Activated T-helper 2 cell treated with anti-CD3 and anti-CD28 coated beads, Interferon-gamma antibody, Interleukin-2, Interleukin-4, amounts not matched to agents 10 μg/mL and 5 μg/mL and 100 μg/mL, durations not matched to agents 14 hours and 24 hours and 36 hours (primary cell): Measurements from ENCODE around the gene CENPS. TPM values are rescaled to one million over a fixed set of nuclear protein-coding genes. Genes with fewer than 3 reads are reported as not detected.
"Not testable (repeated sequence)": the region's sequence is repeated elsewhere in the genome, so short reads cannot be mapped to it uniquely, and the experiment has no call there.

Experiments
- DNase-seq: peaks from one replicate; pipeline ENCODE4 v3.0.0; 2021; ENCODE audit warnings: low spot score
- H3K27ac Mint-ChIP-seq: one replicate; pipeline ENCODE4 v1.8.0; 2021; ENCODE audit warnings: mixed read lengths
- H3K27me3 Mint-ChIP-seq: one replicate; pipeline ENCODE4 v1.8.0; 2021; ENCODE audit warnings: low read depth, mixed read lengths
- H3K36me3 Mint-ChIP-seq: one replicate; pipeline ENCODE4 v1.8.0; 2021; ENCODE audit warnings: low read depth, mixed read lengths
- H3K4me1 Mint-ChIP-seq: one replicate; pipeline ENCODE4 v1.8.0; 2021; ENCODE audit warnings: low read depth, mixed read lengths
- H3K4me3 Mint-ChIP-seq: one replicate; pipeline ENCODE4 v1.8.0; 2021; ENCODE audit warnings: low read depth, mild to moderate bottlenecking, moderate library complexity, mixed read lengths
- H3K9me3 Mint-ChIP-seq: one replicate; pipeline ENCODE4 v1.8.0; 2021; ENCODE audit warnings: mixed read lengths
- intact Hi-C: fragments of 100-400 bp; cut with micrococcal nuclease; formaldehyde crosslinking; loops from one replicate; pipeline ENCODE4 v1.15.1; 2023
- total RNA-seq: library from RNA; stranded (reverse); gene quantifications from 2 replicates; pipeline ENCODE4 v1.2.3, GENCODE V29; 2022

Gene CENPS
- total RNA-seq, 1 donor from 2014 or later: 16.8 TPM

DNA sequence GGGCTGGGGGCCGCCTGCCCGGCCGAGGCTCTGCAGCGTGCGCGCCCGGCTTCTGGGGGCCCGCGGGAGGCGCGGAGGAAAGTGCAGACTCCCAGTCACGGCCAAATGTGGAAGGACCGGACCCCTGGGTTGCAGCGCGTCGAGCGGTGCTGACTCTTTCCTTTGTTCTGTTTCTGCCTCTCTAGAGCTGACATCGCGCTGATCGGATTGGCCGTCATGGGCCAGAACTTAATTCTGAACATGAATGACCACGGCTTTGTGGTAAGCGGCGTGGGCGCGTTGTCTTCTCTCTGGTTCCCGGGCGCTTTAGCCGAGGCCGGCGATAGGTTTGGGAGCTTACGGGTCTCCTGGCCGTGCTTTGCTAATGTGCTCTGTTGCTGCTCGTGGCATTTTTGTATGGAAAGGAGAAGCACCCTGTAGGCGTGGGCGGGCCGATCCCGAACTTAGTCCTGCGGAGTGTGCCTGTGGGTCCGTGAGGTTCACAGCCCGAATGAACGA lies 30.7 kb upstream of the CENPS start:
- intact Hi-C loops: loop anchor here (2.0 kb wide), 1 partner anchor 75 kb away; the partner anchor contains the start of gene PEX14
- DNase-seq: no peak
- H3K36me3 Mint-ChIP-seq: peaks cover 42% of the 10 kb centered on the region
- H3K4me1 Mint-ChIP-seq: peaks cover 28% of the 10 kb centered on the region
- peak overlapping the region; percentile 80 for H3K27ac Mint-ChIP-seq
- H3K4me3 Mint-ChIP-seq: peak overlapping the region; percentile 92
- no peaks in the 10 kb centered on the region for H3K27me3 Mint-ChIP-seq
- no peaks in the 10 kb centered on the region for H3K9me3 Mint-ChIP-seq

DNA sequence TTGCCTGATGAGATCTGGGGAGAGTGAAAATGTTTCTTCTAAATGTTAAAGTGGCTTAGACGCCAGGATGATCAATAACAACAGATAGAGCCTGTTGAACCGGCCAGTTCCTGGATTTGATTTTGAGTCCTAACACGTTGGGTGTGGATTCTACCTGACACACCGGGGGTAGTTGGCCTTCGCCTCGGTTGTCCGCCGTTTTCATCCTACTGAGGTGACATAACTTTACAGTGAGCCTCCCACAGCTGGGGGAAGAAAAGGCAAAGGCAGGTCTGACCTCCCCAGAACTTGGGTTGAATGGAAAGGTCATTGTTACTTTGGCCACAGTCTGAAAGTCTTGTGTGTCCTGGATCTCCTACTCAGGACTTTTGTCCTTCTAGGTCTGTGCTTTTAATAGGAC lies 30.2 kb upstream of the CENPS start:
- H3K4me1 Mint-ChIP-seq: peaks cover 28% of the 10 kb centered on the region
- peak overlapping the region; percentile 80 for H3K27ac Mint-ChIP-seq
- peaks cover 46% of the 10 kb centered on the region for H3K36me3 Mint-ChIP-seq
- intact Hi-C loops: no loop called here
- H3K9me3 Mint-ChIP-seq: no peaks in the 10 kb centered on the region
- H3K4me3 Mint-ChIP-seq: peak overlapping the region; percentile 92
- H3K27me3 Mint-ChIP-seq: no peaks in the 10 kb centered on the region
- DNase-seq: no peak

- Mint-ChIP-seq H3K4me3 (no peak overlapping the region), H3K27me3 (no peaks in the 10 kb centered on the region), H3K27ac (no peak overlapping the region), H3K36me3 (peaks cover 46% of the 10 kb centered on the region), H3K9me3 (no peaks in the 10 kb centered on the region), H3K4me1 (peaks cover 28% of the 10 kb centered on the region)
- intact Hi-C loops: no loop called here
- no peak for DNase-seq
These were observed 29.0 kb upstream of the CENPS start for GRCh38 chr1:10401281-10401680.

- intact Hi-C loops: no loop called here
- H3K36me3 Mint-ChIP-seq: peaks cover 60% of the 10 kb centered on the region
- H3K27me3 Mint-ChIP-seq: no peaks in the 10 kb centered on the region
- H3K9me3 Mint-ChIP-seq: no peaks in the 10 kb centered on the region
- DNase-seq: no peak
- H3K4me3 Mint-ChIP-seq: no peak overlapping the region
- no peak overlapping the region for H3K27ac Mint-ChIP-seq
- H3K4me1 Mint-ChIP-seq: peaks cover 25% of the 10 kb centered on the region
These were observed 27.4 kb upstream of the CENPS start for GRCh38 chr1:10402729-10403274.

GRCh38 chr1:10407201-10407600 lies 23.0 kb upstream of the CENPS start:
- intact Hi-C loops: no loop called here
- no peaks in the 10 kb centered on the region for H3K27me3 Mint-ChIP-seq
- H3K4me1 Mint-ChIP-seq: peaks cover 4% of the 10 kb centered on the region
- no peaks in the 10 kb centered on the region for H3K9me3 Mint-ChIP-seq
- H3K4me3 Mint-ChIP-seq: no peak overlapping the region
- H3K36me3 Mint-ChIP-seq: peaks cover 72% of the 10 kb centered on the region
- no peak for DNase-seq
- no peak overlapping the region for H3K27ac Mint-ChIP-seq

DNA sequence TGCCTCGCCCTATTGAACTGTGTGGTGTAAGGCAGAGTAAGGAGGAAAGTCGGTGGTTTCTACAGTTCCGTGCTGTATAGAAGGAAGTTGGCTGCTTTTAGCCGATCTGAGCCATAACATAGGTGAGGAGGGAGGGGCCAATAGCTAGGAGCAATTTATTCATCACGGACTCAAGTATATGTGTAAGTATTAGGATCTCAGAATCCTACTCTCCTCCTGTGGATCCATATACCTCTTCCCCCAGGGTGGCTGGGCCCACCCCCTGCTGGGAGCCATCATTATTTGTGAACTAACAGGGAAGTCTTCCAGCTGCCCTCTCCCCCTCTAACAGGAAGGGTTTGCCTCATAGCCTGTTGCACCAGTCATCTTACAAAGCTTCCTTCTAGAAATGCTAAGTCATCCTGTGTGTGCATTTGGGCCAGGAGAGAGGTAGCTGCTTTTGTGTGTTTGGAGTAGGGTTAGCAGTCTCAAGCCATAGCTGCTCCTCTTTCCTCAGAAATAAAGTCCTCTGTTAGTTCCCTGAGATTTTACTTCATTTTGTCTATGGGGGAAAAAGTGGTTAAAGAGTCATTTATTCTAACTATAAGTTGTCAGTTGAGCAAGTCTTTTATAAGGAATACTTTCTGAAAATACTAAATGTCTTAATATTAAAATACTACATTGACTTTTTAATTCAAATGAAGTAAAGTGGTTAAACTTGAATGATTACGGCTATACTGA lies 14.9 kb upstream of the CENPS start:
- H3K27me3 Mint-ChIP-seq: no peaks in the 10 kb centered on the region
- no peak overlapping the region for H3K4me3 Mint-ChIP-seq
- H3K27ac Mint-ChIP-seq: peak overlapping the region; percentile 77
- peaks cover 84% of the 10 kb centered on the region for H3K36me3 Mint-ChIP-seq
- H3K9me3 Mint-ChIP-seq: no peaks in the 10 kb centered on the region
- H3K4me1 Mint-ChIP-seq: peaks cover 10% of the 10 kb centered on the region
- intact Hi-C loops: no loop called here
- DNase-seq: no peak

- H3K4me1 Mint-ChIP-seq, H3K9me3 Mint-ChIP-seq, H3K27me3 Mint-ChIP-seq, H3K4me3 Mint-ChIP-seq, intact Hi-C loops, H3K27ac Mint-ChIP-seq, DNase-seq: not testable (repeated sequence)
- peaks cover 87% of the 10 kb centered on the region for H3K36me3 Mint-ChIP-seq
These were observed 14.3 kb upstream of the CENPS start for GRCh38 chr1:10415967-10416366.

DNA sequence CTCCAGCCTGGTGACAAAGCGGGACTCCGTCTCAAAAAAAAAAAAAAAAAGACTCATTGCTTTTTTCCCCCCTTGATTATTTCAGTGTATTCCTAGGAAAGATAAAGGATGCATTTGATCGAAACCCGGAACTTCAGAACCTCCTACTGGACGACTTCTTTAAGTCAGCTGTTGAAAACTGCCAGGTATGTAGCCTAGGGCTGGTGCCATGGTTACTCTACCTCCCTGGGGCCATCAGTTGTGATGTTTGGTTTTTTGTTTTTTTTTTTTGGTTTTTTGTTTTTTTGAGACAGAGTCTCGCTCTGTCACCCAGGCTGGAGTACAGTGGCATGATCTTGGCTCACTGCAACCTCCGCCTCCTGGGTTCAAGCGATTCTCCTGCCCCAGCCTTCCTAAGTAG lies 11.5 kb upstream of the CENPS start:
- H3K27ac Mint-ChIP-seq, H3K4me3 Mint-ChIP-seq, H3K9me3 Mint-ChIP-seq, DNase-seq, intact Hi-C loops, H3K4me1 Mint-ChIP-seq, H3K27me3 Mint-ChIP-seq: not testable (repeated sequence)
- peaks cover 65% of the 10 kb centered on the region for H3K36me3 Mint-ChIP-seq

- Mint-ChIP-seq H3K9me3 (no peaks in the 10 kb centered on the region), H3K36me3 (peaks cover 59% of the 10 kb centered on the region), H3K4me1 (peaks cover 8% of the 10 kb centered on the region), H3K27me3 (no peaks in the 10 kb centered on the region), H3K27ac (no peak overlapping the region), H3K4me3 (no peak overlapping the region)
- no peak for DNase-seq
- intact Hi-C loops: no loop called here
These were observed 10.9 kb upstream of the CENPS start for GRCh38 chr1:10419351-10419750.

DNA sequence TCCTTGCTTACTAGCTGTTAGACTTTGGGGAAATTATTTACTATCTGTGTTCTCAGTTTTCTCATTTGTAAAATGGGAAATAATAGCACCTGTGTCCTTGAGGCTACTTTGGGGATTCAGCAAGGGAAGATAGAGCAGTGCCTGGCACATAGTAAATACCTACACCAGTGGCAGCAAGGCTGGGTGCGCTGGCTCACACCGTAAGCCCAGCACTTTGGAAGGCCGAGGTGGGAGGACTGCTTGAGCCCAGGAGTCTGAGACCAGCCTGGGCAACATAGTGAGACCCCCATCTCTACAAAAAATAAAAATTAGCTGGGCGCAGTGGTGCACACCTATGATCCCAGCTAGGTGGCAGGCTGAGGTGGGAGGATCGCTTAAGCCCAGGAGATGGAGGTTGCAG lies 8.6 kb upstream of the CENPS start:
- no peaks in the 10 kb centered on the region for H3K27me3 Mint-ChIP-seq
- no peak overlapping the region for H3K27ac Mint-ChIP-seq
- no peaks in the 10 kb centered on the region for H3K9me3 Mint-ChIP-seq
- no peaks in the 10 kb centered on the region for H3K4me1 Mint-ChIP-seq
- intact Hi-C loops: no loop called here
- no peak for DNase-seq
- H3K4me3 Mint-ChIP-seq: no peak overlapping the region
- H3K36me3 Mint-ChIP-seq: peaks cover 42% of the 10 kb centered on the region

DNA sequence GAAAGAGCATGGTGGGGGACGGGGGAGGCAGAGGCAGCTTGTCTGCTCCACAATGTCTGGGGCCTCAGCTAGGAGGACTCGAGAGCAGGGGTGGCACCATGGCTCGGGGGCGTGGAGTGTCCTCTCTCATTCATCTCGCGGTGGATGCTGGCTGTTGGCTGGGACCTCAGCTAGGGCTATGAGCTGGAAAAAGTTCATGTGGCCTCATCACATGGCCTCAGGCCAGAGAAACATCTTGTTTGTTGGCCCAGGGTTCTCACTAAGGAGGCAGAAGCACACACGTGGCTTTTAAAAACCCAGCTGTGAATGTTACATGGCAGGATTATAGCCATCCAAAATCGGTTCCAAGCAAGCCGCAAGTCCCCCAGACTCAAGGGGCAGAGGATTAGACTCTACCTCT lies 6.2 kb upstream of the CENPS start:
- no peaks in the 10 kb centered on the region for H3K27me3 Mint-ChIP-seq
- H3K36me3 Mint-ChIP-seq: peaks cover 22% of the 10 kb centered on the region
- intact Hi-C loops: no loop called here
- no peak overlapping the region for H3K27ac Mint-ChIP-seq
- H3K9me3 Mint-ChIP-seq: no peaks in the 10 kb centered on the region
- peaks cover 8% of the 10 kb centered on the region for H3K4me1 Mint-ChIP-seq
- no peak for DNase-seq
- no peak overlapping the region for H3K4me3 Mint-ChIP-seq

- Mint-ChIP-seq H3K36me3 (peaks cover 16% of the 10 kb centered on the region), H3K9me3 (no peaks in the 10 kb centered on the region), H3K4me3 (no peak overlapping the region), H3K27ac (no peak overlapping the region), H3K27me3 (no peaks in the 10 kb centered on the region), H3K4me1 (peaks cover 9% of the 10 kb centered on the region)
- intact Hi-C loops: no loop called here
- no peak for DNase-seq
These were observed 5.6 kb upstream of the CENPS start for GRCh38 chr1:10424651-10425050.

GRCh38 chr1:10425826-10426534 lies 4.3 kb upstream of the CENPS start:
- H3K36me3 Mint-ChIP-seq, H3K9me3 Mint-ChIP-seq, H3K27me3 Mint-ChIP-seq, intact Hi-C loops, DNase-seq, H3K4me3 Mint-ChIP-seq, H3K27ac Mint-ChIP-seq: not testable (repeated sequence)
- H3K4me1 Mint-ChIP-seq: peaks cover 17% of the 10 kb centered on the region
